Measurements from ENCODE around the gene NHEJ1.

DNA sequence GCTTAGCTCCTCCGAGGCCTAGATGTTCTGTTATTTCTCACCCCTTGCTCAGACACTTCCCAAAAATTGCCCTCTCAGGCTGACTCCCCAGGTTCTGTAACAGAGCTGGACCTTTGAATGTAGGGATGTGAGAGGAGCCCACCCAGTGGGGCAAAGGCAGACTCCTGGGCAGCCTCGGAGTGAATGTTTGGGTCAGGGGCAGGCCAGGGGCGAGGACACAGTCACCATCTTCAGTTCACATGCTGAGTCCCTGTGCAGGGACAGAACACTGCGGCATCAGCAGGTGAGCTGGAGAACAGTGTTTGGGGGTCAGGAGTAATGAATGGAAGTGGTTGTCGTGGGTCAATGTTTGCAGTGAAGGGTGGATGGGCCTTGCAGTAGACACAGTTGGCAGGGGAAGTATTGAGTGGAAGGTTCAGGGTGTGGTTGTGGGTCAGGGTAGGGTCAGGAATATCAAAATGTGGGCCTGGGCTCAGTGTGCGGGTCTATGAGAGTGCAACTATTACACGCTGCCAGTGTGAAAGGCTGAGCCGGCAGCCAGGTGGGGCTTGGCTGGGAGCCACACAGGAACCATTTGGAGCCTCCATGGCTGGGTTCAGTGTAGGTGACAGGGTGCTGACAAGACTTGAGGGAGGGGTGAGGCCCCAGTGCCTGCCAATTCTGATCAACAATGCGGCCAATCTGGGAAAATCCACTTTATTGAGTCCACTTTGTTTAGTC is 104.3 kb downstream of the NHEJ1 start:
- TF ChIP-seq, protein P1, sequence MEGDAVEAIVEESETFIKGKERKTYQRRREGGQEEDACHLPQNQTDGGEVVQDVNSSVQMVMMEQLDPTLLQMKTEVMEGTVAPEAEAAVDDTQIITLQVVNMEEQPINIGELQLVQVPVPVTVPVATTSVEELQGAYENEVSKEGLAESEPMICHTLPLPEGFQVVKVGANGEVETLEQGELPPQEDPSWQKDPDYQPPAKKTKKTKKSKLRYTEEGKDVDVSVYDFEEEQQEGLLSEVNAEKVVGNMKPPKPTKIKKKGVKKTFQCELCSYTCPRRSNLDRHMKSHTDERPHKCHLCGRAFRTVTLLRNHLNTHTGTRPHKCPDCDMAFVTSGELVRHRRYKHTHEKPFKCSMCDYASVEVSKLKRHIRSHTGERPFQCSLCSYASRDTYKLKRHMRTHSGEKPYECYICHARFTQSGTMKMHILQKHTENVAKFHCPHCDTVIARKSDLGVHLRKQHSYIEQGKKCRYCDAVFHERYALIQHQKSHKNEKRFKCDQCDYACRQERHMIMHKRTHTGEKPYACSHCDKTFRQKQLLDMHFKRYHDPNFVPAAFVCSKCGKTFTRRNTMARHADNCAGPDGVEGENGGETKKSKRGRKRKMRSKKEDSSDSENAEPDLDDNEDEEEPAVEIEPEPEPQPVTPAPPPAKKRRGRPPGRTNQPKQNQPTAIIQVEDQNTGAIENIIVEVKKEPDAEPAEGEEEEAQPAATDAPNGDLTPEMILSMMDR (IDR thresholded peaks at IDR 0.05), result no peak
- TF ChIP-seq POLR2A (IDR thresholded peaks at IDR 0.05), result no peak
